Activated CD4-positive, alpha-beta T cell treated with anti-CD3 and anti-CD28 coated beads, Interleukin-2, Interleukin-6, amounts not matched to agents 100 ng/mL and 50 ng/mL, durations not matched to agents 16 hours and 8 hours (primary cell): ENCODE results near the gene BEND5.

ENCODE experiments used
- DNase-seq: peaks from one replicate; pipeline ENCODE4 v3.0.0-alpha.2; 2020

The BEND5 gene

GRCh38 chr1:48718116-48718630, 58.5 kb downstream of the BEND5 start:
- DNase-seq = no peak

- no peak for DNase-seq
Measured at GRCh38 chr1:48717082-48717481, 59.6 kb downstream of the BEND5 start.

GRCh38 chr1:48715921-48716320, 60.8 kb downstream of the BEND5 start:
- DNase-seq = no peak

GRCh38 chr1:48710915-48711314, 65.8 kb downstream of the BEND5 start:
- DNase-seq = no peak

- no peak for DNase-seq
Measured at GRCh38 chr1:48710318-48710717, 66.4 kb downstream of the BEND5 start.

GRCh38 chr1:48704736-48705135, 72.0 kb downstream of the BEND5 start:
- no peak for DNase-seq

- DNase-seq = no peak
Measured at GRCh38 chr1:48701445-48701844, 75.2 kb downstream of the BEND5 start.

- peak; percentile 69 for DNase-seq
Measured at GRCh38 chr1:48697066-48697707, 79.5 kb downstream of the BEND5 start.

- no peak for DNase-seq
Measured at GRCh38 chr1:48695161-48695560, 81.5 kb downstream of the BEND5 start.

- no peak for DNase-seq
Measured at GRCh38 chr1:48693674-48694320, 82.9 kb downstream of the BEND5 start.

- DNase-seq = no peak
Measured at GRCh38 chr1:48693180-48693579, 83.5 kb downstream of the BEND5 start.

- DNase-seq = no peak
Measured at GRCh38 chr1:48692235-48692634, 84.5 kb downstream of the BEND5 start.

- no peak for DNase-seq
Measured at GRCh38 chr1:48691429-48692001, 85.2 kb downstream of the BEND5 start.

- peak; percentile 9 for DNase-seq
Measured at GRCh38 chr1:48688102-48688760, 88.5 kb downstream of the BEND5 start.

GRCh38 chr1:48687282-48688045, 89.2 kb downstream of the BEND5 start:
- no peak for DNase-seq

GRCh38 chr1:48686159-48686558, 90.5 kb downstream of the BEND5 start:
- no peak for DNase-seq

GRCh38 chr1:48684381-48684780, 92.3 kb downstream of the BEND5 start:
- DNase-seq = no peak

GRCh38 chr1:48683839-48684238, 92.9 kb downstream of the BEND5 start:
- DNase-seq = no peak

- no peak for DNase-seq
Measured at GRCh38 chr1:48681476-48682305, 95.0 kb downstream of the BEND5 start.

GRCh38 chr1:48680411-48681035, 96.2 kb downstream of the BEND5 start:
- DNase-seq = no peak

GRCh38 chr1:48679859-48680258, 96.8 kb downstream of the BEND5 start:
- no peak for DNase-seq
